Epidermal melanocyte (primary cell): ENCODE results near the gene PLXNB2.
"Not testable (repeated sequence)": the region's sequence is repeated elsewhere in the genome, so short reads cannot be mapped to it uniquely, and the experiment has no call there.

Source experiments
- DNase-seq: peaks from one replicate; pipeline ENCODE4 v3.0.0; 2011; ENCODE audit warnings: low spot score; ENCODE audit not compliant: insufficient read length

PLXNB2 gene

DNA sequence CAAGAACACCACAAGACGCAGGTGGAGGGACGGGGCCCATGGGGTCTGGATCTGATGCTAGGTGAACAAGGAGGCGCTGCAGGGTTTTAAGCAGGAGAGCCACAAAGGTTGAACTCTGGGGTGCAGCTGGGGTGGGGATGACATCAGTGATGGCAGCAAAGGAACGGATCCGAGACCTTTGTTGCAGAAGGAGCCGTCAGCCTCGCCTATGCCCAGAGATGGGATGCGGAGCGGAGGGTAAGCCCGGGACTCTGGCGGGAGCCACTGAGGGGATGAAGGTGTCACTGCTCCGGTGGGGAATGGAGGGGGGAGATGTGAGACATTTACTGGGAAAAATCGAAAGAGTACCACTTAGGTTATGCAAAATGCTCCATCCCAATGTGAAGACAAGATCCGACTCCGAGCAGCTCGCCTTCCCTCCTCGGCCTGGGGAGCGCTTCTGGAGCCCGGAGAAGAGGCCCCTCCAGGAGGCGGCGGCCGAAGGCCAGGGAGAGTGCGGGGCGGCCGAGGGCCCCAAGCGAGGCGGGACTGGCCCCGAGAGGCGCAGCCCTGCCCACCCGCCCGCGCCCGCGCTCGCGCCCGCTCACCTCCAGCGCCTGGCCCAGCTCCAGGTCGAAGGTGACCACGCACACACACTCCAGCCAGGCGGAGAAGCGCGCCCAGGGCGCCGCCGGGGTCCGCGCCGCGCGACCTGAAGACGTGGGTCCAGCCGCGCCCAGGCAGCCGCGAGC is 18.9 kb upstream of the PLXNB2 start:
- DNase-seq, result no peak

DNA sequence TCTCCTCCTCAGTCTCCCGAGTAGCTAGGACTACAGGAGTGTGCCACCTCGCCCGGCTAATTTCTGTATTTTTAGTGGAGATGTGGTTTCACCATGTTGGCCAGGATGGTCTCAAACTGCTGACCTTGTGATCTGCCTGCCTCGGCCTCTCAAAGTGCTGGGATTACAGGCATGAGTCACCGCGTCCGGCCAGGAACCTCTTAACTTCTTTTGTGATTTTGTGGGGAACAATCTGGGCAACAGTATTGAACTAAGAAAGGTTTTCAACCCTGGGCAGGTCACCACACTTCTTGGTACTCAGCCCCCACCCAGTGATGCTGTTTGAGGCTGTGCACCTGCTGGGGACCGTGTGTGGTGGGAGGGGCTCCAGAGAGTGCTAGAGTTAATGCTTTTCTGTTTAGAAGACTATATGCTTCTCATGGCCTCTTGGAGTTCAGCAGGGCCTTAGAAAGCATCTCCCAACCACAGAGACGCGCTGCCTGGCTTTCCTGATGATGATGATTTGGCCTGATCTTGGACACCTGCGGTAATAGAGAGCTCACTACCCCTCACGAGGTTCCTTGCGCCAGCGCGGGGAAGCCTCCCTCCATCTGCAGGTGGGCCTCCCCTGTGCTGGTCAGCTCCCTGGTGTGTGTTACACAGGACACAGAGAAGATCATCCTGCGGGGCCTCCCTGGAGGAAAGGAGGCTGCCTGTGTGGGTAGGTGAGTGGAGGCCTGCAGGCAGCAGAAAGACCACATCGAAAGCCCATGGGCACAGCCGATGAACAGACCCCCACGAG is 18.2 kb upstream of the PLXNB2 start:
- no peak for DNase-seq

DNA sequence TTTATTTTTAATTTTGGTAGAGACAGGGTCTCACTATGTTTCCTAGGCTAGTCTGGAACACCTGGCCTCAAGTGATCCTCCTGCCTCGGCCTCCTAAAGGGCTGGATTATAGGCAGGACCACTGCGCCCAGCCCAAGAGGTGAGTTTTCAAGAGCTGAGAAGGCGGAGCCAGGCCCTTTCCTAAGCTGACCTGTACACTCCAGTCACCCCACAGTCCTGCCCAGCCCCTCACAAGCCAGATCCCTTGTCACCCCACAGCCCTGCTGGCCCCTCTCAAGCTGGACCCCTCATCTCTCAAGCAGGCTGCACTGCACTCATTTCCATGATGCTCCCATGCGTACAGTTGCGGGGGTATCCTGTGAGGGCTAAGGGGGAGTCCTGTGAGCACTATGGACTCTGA is 16.5 kb upstream of the PLXNB2 start:
- no peak for DNase-seq

DNA sequence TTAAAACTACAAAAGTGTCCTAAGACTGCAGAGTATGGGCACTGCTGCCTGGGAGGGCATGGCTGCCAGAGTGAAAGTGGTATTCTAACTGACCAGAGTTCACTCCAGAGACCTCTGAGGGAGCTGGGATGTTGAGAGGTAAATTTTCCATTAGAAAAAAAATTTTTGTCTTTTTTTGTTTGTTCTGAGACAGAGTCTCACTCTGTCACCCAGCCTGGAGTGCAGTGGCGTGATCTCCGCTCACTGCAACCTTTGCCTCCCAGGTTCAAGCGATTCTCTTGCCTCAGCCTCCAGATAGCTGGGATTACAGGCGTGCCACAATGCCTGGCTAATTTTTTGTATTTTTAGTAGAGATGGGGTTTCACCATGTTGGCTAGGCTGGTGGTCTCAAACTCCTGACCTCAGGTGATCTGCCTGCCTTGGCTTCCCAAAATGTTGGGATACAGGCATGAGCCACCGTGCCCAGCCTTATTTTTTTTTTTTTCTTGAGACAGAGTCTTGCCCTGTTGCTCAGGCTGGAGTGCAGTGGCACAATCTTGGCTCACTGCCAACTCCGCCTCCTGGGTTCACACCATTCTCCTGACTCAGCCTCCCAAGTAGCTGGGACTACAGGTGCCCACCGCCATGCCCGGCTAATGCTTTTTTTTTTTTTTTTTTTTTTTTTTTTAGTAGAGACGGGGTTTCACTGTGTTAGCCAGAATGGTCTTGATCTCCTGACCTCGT is 15.1 kb upstream of the PLXNB2 start:
- not testable (repeated sequence) for DNase-seq

DNA sequence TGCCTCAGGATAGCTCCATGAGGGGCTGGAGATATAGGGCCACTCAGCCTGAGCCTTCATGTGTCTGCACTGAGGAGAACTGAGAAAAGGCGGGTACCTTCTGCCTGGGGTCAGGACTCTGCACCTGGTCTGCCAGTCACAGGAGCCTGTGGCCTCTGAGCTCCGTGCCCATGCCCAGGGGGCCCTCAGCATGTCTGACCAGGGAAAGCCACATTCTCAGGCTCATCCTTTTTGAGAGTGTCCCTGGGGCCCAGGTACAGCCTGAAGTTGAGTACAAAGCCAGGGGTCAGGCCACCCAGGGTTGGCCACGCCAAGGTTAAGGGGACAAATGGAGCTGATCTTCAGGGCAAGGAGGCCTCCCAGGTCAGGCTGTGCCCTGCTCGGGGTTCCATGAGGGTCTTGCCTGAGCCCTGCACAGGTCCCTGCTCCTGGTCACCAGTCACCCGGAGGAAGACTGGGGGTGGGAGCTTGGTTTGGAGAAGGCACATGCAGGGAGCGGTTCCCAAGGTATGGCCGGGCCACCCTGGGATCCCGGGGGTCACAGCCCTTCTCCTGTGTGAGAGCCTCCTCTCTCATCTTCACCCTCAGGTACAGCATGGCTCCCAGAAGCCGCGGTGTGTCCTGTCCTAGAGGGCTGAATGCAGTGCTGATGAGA is 13.4 kb upstream of the PLXNB2 start:
- no peak for DNase-seq

DNA sequence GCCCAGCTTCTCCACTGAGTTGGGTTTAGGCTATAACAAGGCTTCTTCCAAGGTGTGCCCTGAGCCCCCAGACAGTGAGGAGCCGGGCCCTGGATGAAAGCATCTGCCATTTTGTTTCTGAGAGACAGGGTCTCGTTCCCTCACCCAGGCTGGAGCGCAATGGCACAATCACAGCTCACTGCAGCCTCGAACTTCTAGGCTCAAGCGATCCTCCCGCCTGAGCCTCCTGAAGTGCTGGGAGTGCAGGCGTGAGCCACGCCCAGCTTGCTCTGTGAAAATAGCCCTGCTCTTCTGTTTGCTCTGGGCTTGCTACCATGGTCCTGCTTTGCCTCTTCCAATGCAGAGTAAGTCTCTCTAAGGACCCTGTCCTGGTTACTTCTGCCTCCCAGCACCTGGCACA is 12.7 kb upstream of the PLXNB2 start:
- no peak for DNase-seq

DNA sequence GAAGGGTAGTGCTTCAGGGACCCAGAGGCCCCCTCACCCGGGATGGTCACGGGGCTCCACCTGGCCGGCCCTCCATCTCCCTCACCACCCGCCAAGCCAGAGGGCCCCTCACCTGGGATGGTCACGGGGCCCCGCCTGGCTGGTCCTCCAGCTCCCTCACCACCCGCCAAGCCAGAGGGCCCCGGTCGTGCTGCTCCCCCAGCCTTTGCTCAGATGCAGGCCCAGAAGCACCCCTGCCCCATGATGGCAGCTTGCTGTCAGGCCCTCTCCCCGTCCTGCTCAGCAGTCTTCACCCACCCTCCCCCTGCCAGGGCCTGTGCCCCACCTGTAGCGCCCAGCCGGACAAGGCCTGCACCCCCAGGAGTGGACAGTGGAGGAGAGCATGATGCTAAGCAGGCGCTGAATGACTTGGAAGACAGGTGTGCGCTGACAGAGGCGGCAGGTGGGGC is 12.1 kb upstream of the PLXNB2 start:
- DNase-seq, result no peak

DNA sequence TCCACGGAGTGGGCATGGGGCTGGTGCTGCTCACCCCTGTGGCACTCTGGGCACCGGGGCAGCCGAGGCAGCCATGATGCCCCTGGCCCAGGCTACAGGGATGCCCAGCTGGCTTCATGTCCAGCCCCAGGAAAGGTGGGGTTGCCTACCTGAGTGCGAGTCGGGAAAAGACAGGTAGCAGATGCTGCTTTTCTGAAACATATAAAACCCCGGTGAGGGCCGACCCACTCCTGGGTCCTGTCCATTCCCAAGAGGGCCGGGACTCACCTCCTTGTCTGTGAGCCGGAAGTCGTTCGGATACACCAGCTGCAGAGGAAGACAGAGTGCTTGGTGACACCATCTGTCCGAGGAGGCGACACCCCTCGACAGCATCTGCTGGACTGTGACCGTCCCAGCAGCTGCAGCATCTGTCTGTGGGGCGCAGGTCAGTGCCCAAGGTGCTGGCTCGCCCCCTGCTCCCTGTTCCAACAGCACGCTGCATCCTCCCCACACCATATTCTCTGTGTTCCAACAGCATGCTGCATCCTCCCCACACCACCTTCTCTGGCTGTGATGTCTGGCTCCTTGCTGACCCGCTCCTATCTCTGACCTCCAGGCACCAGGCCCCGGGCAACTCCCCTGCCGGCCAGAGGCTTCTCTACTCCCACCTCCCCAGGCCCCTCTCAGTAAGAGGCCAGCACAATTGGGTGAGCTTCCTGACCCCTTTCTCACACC is 11.4 kb upstream of the PLXNB2 start:
- DNase-seq, result no peak

DNA sequence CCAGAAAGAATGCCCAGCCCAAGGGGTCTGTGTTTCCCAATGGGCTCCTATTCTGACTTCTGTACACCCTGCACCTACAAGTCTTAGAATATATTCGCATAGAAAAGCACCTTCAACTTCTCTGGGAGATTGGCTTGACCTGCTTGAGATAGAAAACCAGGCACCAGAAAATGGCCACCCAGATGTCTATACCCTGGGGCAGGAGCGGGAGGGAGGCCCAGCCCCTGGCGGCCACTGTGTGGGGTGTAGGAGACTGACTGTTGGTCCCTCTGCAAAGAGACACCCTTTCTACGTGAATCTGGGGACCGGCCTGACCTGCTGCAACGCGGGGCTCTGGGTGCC is 10.9 kb upstream of the PLXNB2 start:
- no peak for DNase-seq

DNA sequence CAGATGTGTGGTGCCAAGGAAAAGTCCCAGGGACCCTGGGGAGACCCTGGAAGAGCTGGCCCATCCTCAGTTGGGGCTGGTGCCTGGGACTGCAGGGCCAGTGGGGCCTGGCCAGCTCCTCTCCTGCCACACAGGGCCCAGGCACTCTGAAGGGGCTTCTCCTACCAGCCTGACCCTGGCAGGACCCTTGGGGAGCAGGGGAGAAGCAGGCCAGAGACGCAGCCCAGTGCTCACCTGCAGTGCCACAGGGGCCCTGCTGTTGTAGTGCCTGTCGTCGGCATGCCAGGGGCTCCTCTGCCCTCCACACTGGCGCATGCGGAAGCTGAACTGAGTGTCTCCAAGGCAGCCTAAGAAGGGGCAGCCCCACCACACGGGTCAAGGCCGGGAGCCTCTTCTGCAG is 10.2 kb upstream of the PLXNB2 start:
- no peak for DNase-seq

DNA sequence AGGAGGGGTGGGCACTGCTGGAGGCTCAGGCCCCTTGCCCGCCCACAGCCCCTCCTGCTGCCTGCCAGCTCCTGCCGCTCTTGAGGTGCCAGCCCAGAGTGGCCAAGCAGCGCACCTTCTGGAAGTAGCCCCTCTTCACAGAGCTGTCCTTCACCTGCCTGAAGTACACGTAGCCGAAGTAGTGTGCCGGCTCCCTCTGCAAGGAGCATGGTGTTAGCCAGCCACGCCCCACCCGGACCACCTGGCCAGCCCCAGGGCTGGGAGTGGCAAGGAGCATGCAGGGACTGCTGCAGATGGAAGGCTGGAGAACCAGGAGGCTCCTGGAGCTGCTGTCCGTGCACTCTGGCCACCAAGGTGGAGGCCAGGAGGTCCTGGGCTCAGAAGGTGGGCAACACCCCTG is 9.7 kb upstream of the PLXNB2 start:
- DNase-seq, result no peak

- DNase-seq, result no peak
Observed at GRCh38 chr22:50316114-50317065, 8.9 kb upstream of the PLXNB2 start.

- DNase-seq, result no peak
Observed at GRCh38 chr22:50315289-50316113, 8.1 kb upstream of the PLXNB2 start.

GRCh38 chr22:50314455-50315288 is 7.2 kb upstream of the PLXNB2 start:
- no peak for DNase-seq

GRCh38 chr22:50314081-50314454 is 6.6 kb upstream of the PLXNB2 start:
- no peak for DNase-seq

GRCh38 chr22:50313600-50313999 is 6.2 kb upstream of the PLXNB2 start:
- no peak for DNase-seq

DNA sequence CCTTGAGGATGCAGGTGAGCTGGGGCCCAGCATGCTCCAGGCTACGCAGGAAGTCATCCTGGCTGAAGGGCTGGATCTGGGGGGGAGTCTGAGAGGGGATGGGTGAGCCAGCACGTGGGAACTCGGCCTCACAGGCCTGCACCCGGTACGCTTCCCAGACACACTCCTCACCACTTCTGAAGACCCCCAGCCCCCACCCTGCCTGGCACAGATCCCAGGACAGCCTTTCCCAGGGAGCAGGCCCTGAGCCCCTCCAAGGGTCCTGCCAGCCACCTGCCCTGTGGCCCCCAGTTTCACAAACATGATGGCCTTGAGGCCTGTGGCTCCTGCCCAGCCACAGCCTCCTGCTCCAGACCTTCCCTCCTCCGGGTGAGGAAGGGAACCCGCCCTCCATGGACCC is 5.6 kb upstream of the PLXNB2 start:
- no peak for DNase-seq

DNA sequence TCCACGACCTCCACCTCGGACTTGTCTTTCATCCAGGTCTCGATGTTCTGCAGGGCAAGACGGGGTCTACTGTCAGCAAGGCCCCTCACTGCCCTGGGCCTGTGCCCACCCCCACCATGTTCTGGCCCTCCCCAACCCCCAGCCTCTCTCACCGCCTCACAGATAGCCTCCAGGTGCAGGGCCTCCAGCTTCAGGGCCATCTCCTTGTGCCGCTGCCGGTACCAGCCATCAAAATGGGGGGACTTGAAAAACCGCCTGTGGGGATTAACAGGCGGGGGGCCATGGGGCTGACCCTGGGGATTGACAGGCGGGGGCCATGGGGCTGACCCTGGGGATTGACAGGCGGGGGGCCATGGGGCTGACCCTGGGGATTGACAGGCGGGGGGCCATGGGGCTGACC is 4.9 kb upstream of the PLXNB2 start:
- no peak for DNase-seq
